Fibroblast of lung (primary cell): ENCODE measurements around the gene TMEM123.
A peak's percentile ranks its signal among the peaks of the same experiment; 100 is the strongest.

Experiments used
- EZH2 ChIP-seq: IDR thresholded peaks from 2 replicates; pipeline ENCODE4 v1.5.1; 2012; ENCODE audit warnings: low read length, control low read depth, mild to moderate bottlenecking; ENCODE audit errors: missing control alignments
- TF ChIP-seq, protein P1 (sequence below), 2 donors: IDR thresholded peaks in 1 of 2; conservative IDR thresholded peaks in 1 of 2; 1 replicate in 1 of 2; 2 replicates in 1 of 2; pipeline ENCODE4 v1.5.1; 2011 to 2012; ENCODE audit warnings: low read length in 2 of 2, control low read depth in 1 of 2, inconsistent platforms in 1 of 2, low read depth in 1 of 2, mild to moderate bottlenecking in 1 of 2

DNA sequence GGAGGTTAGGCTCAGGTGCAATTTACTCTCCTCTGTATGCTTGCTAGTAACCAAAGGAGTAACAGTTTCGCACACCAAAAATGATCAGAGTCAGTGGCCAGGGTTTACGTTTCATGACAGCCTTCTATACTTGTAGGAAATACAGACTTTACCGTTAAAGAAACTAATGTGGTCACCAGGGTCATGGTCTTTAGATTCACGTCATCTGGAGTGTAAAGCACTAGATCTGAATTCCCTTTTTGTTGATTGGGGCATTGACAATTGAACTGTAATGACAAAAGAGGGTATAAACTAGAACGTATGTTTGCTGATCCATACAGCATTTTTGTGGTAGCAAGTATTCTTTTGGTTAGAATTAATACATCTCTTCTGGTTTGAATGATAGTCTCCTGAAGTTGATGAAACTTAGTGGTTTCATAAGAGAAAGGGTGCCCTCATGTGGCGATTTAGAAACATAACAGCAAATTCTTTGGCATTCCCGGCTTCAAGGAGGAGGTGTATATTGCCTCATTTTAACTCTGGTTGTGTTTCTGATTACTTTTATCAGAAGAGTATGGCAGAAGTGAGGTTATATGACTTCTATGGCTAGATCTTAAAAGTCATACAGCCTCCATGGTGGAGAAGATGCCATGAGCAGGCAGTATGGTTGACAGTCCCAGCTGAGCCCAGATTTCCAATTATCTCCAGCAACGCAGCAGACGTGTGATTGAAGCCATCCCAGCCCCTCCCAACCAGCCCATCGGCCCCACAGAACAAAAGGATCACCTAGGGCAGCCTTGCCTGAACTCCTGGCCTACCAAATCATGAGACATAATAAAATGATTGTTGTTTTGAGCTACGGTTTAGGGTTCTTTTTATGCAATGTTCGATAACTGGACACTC, 42.8 kb upstream of the TMEM123 start:
- TF ChIP-seq, protein P1, sequence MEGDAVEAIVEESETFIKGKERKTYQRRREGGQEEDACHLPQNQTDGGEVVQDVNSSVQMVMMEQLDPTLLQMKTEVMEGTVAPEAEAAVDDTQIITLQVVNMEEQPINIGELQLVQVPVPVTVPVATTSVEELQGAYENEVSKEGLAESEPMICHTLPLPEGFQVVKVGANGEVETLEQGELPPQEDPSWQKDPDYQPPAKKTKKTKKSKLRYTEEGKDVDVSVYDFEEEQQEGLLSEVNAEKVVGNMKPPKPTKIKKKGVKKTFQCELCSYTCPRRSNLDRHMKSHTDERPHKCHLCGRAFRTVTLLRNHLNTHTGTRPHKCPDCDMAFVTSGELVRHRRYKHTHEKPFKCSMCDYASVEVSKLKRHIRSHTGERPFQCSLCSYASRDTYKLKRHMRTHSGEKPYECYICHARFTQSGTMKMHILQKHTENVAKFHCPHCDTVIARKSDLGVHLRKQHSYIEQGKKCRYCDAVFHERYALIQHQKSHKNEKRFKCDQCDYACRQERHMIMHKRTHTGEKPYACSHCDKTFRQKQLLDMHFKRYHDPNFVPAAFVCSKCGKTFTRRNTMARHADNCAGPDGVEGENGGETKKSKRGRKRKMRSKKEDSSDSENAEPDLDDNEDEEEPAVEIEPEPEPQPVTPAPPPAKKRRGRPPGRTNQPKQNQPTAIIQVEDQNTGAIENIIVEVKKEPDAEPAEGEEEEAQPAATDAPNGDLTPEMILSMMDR (conservative IDR thresholded peaks at IDR 0.05 in 1 of 2, IDR thresholded peaks at IDR 0.05 in 1 of 2; ENCODE audit: low read depth in 1 of 2, low read length in 2 of 2): peak; percentile 55 to 57
- TF ChIP-seq EZH2: no peak
